ENCODE data around the gene ZNF280A. TPM values are rescaled to one million over a fixed set of nuclear protein-coding genes. Genes with fewer than 3 reads are reported as not detected.

The ZNF280A gene
- total and polyA plus RNA-seq, 2 of the 8 experiments (the other 6 are each of a cell fraction or from before 2014, with no cell fraction given), result 0.09 to 0.61 TPM

DNA sequence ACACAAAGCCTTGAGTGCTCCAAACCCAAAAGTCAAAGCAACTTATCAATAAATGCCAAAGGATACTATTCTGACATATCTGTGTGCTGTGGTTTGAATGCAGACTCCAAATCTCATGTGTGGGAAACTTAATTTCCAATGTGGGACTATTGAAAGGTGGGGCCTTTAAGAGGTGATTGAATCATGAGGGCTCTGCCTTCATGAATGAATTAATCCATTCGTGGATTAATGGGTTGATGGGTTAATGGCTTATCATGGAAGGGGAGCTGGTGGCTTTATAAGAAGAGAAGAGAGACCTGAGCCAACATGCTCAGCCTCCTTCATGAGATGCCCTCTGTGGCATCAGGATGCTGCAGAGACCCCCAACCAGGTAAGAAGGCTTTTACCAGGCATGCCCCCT is 16.8 kb upstream of the ZNF280A start:
- CTCF ChIA-PET (ENCODE audit: partially characterized antibody), result no interaction called here
- Histone ChIP-seq H3K79me1 (ENCODE audit: low read depth, low read length) (no peaks in the 10 kb centered on the region), H3K9ac (replicated peaks in 1 of 4; ENCODE audit: extremely low read depth in 1 of 4, low read depth in 3 of 4, low read length in 3 of 4) (no peak overlapping the region), H4K8ac (ENCODE audit: extremely low read depth, insufficient read depth, low read length) (no peak overlapping the region), H2BK20ac (ENCODE audit: low read length) (no peak overlapping the region), H3K4me2 (ENCODE audit: insufficient read depth in 1 of 2, low read depth in 2 of 2, low read length in 2 of 2) (no peak overlapping the region), H3K56ac (replicated peaks; ENCODE audit: insufficient read length, low read depth, low read length) (no peak overlapping the region), H4K5ac (ENCODE audit: insufficient read length, low read depth, low read length) (no peak overlapping the region), H3K27me3 (replicated peaks in 1 of 4; ENCODE audit: control insufficient read depth in 3 of 4, extremely low read depth in 1 of 4, insufficient read depth in 3 of 4, low read length in 3 of 4) (peaks cover 11 to 31% (median 13%) of the 10 kb centered on the region in 4 experiments), H2BK120ac (replicated peaks; ENCODE audit: low read depth, low read length) (no peak overlapping the region), H3K4me3 (ENCODE audit: extremely low read depth in 1 of 4, insufficient read depth in 2 of 4, low read depth in 3 of 4, low read length in 4 of 4) (no peak overlapping the region), H3K23ac (ENCODE audit: insufficient read length) (no peak overlapping the region), H3K4ac (replicated peaks; ENCODE audit: insufficient read length, low read depth, low read length) (no peak overlapping the region), H3K14ac (ENCODE audit: insufficient read length) (no peak overlapping the region), H2BK15ac (ENCODE audit: low read length) (no peak overlapping the region), H3K9me3 (ENCODE audit: insufficient read depth in 2 of 2, low read depth in 1 of 2, low read length in 1 of 2) (peaks cover 3 to 32% of the 10 kb centered on the region in 2 experiments; a peak in 2 of 4 replicates), H2AK5ac (ENCODE audit: low read depth, low read length) (no peak overlapping the region), H3K27ac (ENCODE audit: low read depth, low read length) (no peak overlapping the region), H3K4me1 (replicated peaks in 1 of 4; ENCODE audit: control insufficient read depth in 3 of 4, insufficient read depth in 4 of 4, low read length in 3 of 4) (no peaks in the 10 kb centered on the region), H2AFZ (ENCODE audit: low read length) (no peak overlapping the region), H3K79me2 (ENCODE audit: control insufficient read depth in 1 of 2, insufficient read depth in 2 of 2, low read length in 2 of 2) (no peaks in the 10 kb centered on the region), H4K91ac (replicated peaks; ENCODE audit: insufficient read length, low read length) (no peak overlapping the region), H3K23me2 (ENCODE audit: low read depth, low read length) (no peaks in the 10 kb centered on the region), H2BK5ac (ENCODE audit: low read depth, low read length) (no peak overlapping the region), H3K36me3 (ENCODE audit: control insufficient read depth in 2 of 4, insufficient read depth in 4 of 4, low read length in 3 of 4) (no peaks in the 10 kb centered on the region), H3K18ac (ENCODE audit: extremely low read depth, low read length) (no peak overlapping the region), H4K20me1 (replicated peaks in 1 of 2; ENCODE audit: control insufficient read depth in 1 of 2, insufficient read depth in 2 of 2, low read length in 2 of 2) (no peaks in the 10 kb centered on the region), H2BK12ac (ENCODE audit: low read depth, low read length) (no peak overlapping the region)
- 33% methylated on average over 1 of the region's 1 CpG; no CpG with 5 or more reads in 1 of the 2 experiments for WGBS, 2 experiments (ENCODE audit: extremely low coverage in 1 of 2, insufficient coverage in 1 of 2, insufficient read length in 1 of 2, insufficient replicate concordance in 2 of 2, low coverage in 1 of 2, low lambda C conversion rate in 2 of 2, missing lambda C conversion rate in 1 of 2)
- no peak for DNase-seq (ENCODE audit: low read depth in 1 of 2, low spot score in 2 of 2)
- TF ChIP-seq SIN3A (conservative IDR thresholded peaks at IDR 0.05 in 1 of 2, IDR thresholded peaks at IDR 0.05 in 1 of 2; ENCODE audit: low read depth in 1 of 2, low read length in 2 of 2), result no peak
- TF ChIP-seq SP2 (IDR thresholded peaks at IDR 0.05; ENCODE audit: low read length), result no peak
- no peak for TF ChIP-seq EGR1 (IDR thresholded peaks at IDR 0.05; ENCODE audit: borderline replicate concordance, low read depth, low read length)
- TF ChIP-seq KDM5A (IDR thresholded peaks at IDR 0.05; ENCODE audit: low read length), result no peak
- TF ChIP-seq SP4 (IDR thresholded peaks at IDR 0.05; ENCODE audit: low read length), result no peak
- no peak for TF ChIP-seq CHD1 (IDR thresholded peaks at IDR 0.05; ENCODE audit: low read depth, low read length)
- FAIRE-seq, result no peak
- POLR2A ChIA-PET (ENCODE audit: partially characterized antibody), result no interaction called here

Measured in H1 (cell line).